GM18951 (cell line): Measurements from ENCODE around the gene STAC3.

Experiments
- POLR2A ChIP-seq: IDR thresholded peaks from 4 replicates; pipeline ENCODE4 v1.6.1; 2011; ENCODE audit warnings: mild to moderate bottlenecking; ENCODE audit not compliant: insufficient read length, insufficient read depth; ENCODE audit errors: extremely low read depth
- in situ Hi-C: fragments of 300-500 bp; cut with MboI; formaldehyde crosslinking; loops from one replicate; pipeline ENCODE4 v1.12.0; 2022; ENCODE audit warnings: low sequenced_read_pairs, mixed read lengths, inconsistent platforms; ENCODE audit not compliant: unreplicated experiment

STAC3 gene

DNA sequence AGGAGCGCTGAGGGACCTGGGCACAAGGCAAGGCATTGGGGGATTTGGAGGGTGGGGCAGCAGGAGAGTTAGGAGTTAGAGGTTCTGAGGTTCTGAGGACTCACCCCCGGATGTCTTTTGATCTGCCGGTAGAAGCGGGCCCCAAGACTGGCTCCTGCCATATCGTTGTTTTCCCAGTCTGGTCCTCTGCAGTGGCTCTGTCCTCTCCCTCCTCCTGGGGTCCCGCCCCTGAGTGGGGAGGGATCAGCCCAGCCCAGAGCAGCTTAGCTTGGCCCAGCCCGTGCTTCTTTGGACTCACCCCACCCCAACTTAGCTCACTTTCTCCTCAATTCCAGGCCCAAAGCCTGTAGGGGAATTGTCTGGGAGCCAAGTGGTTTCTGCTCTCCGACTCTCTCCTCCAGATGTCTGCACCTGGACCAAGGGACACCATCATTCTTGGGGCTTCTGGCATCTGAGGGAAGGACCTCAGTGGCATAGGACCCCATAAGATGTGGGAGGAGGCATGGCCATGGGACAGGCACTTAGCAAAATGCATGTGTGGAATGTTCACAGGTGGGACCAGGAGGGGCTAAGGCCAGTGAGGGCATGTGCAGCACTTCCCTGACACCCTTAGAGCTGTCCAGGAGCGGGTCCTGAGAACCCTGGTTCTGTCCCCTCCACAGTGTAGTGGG, 13.9 kb downstream of the STAC3 start:
- in situ Hi-C loops = no loop called here
- TF ChIP-seq POLR2A = no peak

- peak; percentile 41 for TF ChIP-seq POLR2A
- in situ Hi-C loops = no loop called here
Observed at GRCh38 chr12:57236201-57236924, 14.6 kb downstream of the STAC3 start.

- in situ Hi-C loops = no loop called here
Observed at GRCh38 chr12:57235728-57236131, 15.3 kb downstream of the STAC3 start.

GRCh38 chr12:57235017-57235727, 15.8 kb downstream of the STAC3 start:
- no peak for TF ChIP-seq POLR2A
- in situ Hi-C loops = no loop called here

More at GRCh38 chr12:57235728-57236131, 15.3 kb downstream of the STAC3 start:
- TF ChIP-seq POLR2A = no peak

GRCh38 chr12:57234571-57235016, 16.4 kb downstream of the STAC3 start:
- in situ Hi-C loops = no loop called here

DNA sequence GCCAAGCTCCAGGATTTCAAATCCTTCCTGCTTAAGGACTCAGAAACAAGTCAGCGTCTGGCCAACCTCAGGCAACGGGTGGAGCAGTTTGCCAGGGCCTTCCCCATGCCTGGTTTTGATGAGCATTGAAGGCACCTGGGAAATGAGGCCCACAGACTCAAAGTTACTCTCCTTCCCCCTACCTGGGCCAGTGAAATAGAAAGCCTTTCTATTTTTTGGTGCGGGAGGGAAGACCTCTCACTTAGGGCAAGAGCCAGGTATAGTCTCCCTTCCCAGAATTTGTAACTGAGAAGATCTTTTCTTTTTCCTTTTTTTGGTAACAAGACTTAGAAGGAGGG, 16.8 kb downstream of the STAC3 start:
- TF ChIP-seq POLR2A = no peak
- in situ Hi-C loops = no loop called here

More at GRCh38 chr12:57234571-57235016, 16.4 kb downstream of the STAC3 start:
- TF ChIP-seq POLR2A = no peak

- no peak for TF ChIP-seq POLR2A
- in situ Hi-C loops = no loop called here
Observed at GRCh38 chr12:57233357-57234232, 17.4 kb downstream of the STAC3 start.

GRCh38 chr12:57232156-57232756, 18.7 kb downstream of the STAC3 start:
- in situ Hi-C loops = no loop called here

GRCh38 chr12:57231276-57232021, 19.5 kb downstream of the STAC3 start:
- TF ChIP-seq POLR2A = no peak
- in situ Hi-C loops = no loop called here

More at GRCh38 chr12:57232156-57232756, 18.7 kb downstream of the STAC3 start:
- no peak for TF ChIP-seq POLR2A

DNA sequence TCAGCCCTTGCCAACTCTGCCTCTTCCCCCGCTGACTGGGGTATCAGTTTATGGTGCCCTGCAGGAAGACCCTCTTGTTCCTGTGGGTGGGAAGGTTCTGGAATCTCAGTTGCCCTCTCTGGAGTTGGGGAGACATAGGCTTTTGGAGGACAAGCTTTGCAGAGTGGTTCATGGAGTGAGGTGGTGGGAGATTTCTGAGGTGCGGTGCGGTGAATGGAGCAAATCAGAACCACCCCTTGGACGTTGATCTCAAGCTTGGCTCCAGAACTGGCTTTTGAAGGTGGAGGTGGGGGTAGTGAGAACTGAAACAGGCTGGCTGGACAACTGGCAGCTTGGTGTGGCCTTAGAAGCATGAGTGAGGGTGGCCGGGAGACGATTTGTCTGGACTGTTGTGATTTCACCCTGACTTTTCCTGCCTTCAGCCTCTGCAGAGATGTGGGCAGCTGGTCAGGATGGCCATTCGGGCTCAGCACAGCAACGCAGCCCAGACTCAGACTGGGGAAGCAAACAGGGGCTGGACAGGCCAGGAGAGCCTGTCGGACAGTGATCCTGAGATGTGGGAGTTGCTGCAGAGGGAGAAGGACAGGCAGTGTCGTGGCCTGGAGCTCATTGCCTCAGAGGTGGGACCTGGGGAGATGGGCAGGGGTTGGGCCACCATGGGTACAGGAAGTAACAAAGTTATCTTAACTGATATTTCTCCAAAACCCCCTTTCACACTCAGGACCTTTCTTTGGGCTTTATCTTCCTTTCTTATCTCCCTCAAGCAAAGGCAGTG, 20.4 kb downstream of the STAC3 start:
- TF ChIP-seq POLR2A = no peak
- in situ Hi-C loops = no loop called here

DNA sequence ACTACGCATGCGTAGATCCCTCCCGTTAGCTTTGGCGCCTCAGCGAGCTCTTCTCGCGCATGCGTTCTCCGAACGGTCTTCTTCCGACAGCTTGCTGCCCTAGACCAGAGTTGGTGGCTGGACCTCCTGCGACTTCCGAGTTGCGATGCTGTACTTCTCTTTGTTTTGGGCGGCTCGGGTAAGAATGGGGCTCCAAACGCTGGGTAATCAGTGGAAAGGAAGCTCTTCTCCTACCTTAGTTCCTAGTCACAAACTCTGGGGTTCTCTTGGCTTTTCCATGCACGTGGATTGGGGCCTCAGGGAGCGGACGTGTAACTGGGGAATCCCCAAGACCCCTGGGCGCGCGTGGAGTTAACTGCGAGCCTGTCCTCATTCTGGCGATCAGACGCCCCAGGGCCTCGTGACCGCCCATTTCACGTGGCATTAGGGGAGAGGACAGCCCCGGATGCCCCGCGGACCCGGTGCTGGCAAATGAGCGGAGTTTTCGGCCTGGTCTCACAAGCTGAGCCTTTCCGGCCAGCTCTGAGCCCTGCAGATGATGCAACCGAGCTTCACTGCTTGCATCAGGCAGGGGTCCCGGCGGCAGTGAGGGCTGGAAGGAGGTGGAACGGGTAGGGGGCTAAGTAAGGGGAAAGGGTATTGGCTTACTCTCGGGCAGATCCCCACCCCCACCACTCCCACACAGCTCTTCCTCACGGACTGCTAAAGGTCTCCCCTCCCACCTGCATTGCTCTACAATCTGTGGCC, 21.2 kb downstream of the STAC3 start, which contains the start of gene SHMT2:
Gene SHMT2, plus strand, starts transcription at position 78 of the 747 bp plus-strand sequence. Its CDS starts 68 bp downstream, at position 146.
- in situ Hi-C loops = no loop called here
- TF ChIP-seq POLR2A = peak; percentile 71
